AG20443 (cell line): ENCODE measurements around the gene DAP.
"Not testable (repeated sequence)": the region's sequence is repeated elsewhere in the genome, so short reads cannot be mapped to it uniquely, and the experiment has no call there.

Experiments used
- DNase-seq: peaks from one replicate; pipeline ENCODE4 v3.0.0; 2012; ENCODE audit warnings: low spot score, mixed read lengths

Gene DAP

DNA sequence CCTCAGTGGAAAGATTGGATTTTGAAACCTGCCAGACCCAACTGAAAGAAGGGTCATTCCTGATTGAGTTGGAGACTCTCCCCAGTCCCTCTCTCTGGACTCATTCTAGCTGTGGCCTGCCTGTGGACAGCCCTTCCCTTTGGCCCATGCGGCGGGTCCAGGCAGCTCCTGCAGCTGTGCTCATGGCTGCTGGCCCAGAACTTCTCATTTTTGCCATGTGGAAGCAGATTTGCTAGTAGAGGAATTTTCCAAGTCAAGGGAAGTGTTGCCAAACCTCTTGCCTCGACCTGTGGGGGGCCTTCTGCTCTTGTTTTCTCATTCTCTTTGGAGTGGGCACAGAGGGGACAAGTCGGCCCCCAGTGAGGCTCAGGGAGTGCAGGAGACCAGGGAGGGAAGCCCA is 108.0 kb downstream of the DAP start:
- DNase-seq, result peak; percentile 53

DNA sequence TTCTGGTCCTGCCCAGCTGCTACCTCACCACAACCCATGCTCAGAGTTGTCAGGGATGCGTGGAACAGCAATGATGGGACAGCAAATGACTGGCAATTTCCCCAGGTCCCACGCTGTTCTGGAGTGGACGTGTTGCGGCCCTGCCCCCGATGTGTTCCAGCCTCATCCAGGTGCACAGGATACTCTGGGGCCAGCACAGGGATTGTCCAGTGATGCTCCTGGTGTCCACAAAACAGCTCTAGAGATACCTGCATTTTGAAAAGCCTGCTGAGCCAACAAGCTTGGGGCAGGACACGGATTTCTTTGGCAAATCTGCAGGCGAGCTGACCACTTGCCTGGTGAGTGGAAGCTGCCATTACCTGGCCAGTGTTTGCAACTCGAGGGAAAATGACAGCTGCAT is 108.4 kb downstream of the DAP start:
- DNase-seq, result no peak

DNA sequence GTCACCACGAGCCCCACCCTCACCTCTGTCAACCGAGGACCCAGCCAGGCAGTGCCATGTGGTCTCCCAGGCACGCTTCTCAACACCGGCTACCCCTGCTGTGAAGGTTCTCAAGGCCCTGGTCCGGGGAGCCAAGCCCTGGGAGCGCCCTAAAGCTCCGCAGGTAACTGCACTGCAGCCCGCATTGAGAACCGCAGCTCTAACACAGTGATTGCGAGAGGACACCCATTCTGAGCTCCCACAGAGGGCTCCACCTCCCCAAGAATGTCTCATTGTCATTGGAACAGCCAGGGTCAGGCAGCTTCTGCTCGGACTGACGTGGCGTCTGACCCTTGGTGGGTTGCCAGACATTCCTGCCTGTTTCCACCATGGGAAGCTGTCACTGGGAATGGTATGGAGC is 108.9 kb downstream of the DAP start:
- no peak for DNase-seq

DNA sequence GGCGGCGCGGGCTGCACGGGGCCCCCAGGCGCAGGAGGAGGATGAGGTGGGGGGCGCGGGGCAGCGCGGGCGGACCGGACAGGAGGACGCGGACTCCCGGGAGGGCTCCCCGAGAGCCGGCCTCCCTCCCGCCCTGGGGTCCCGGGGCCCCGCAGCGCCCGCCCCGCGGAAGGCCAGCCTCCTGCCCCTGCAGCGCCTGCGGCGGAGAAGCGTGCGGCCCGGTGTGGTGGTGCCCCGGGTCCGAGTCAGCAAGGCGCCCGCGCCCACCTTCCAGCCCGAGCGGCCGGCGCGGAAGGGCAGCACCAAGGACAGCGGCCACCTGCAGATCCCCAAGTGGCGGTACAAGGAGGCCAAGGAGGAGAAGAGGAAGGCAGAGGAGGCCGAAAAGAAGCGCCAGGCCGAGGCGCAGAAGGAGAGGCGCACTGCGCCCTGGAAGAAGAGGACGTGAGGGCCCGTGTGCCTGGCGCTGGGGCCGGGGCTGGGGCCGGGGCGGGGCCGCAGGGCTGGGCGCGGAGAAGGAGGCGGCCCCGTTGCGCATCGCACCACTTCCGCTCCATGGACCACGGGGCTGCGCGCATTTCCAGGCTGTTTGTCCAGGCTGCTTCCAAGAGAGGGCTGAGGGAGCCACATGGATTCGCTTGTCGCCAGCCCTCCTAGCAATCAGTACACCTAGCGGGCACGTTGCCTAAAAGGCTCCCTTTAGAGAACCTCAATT is 111.2 kb downstream of the DAP start:
- DNase-seq, result no peak

GRCh38 chr5:10648806-10649665 is 112.0 kb downstream of the DAP start:
- no peak for DNase-seq

DNA sequence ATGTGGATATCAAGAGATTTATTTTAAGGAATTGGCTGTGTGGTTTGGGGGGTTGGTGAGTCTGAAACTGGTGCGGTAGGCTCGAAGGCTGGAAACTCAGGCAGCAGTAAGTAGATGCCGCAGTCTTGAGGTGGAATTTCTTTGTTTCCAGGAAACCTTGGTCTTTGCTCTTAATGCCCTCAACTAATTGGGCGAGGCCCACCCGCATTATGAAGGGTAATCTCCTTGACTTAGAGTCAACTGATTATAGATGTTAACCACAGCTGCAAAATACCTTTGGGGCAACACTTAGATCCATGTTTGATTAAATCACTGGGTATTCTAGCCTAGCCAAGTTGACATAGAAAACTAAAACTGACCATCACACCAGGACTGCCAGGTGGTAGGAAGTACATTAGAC is 113.4 kb downstream of the DAP start:
- no peak for DNase-seq

DNA sequence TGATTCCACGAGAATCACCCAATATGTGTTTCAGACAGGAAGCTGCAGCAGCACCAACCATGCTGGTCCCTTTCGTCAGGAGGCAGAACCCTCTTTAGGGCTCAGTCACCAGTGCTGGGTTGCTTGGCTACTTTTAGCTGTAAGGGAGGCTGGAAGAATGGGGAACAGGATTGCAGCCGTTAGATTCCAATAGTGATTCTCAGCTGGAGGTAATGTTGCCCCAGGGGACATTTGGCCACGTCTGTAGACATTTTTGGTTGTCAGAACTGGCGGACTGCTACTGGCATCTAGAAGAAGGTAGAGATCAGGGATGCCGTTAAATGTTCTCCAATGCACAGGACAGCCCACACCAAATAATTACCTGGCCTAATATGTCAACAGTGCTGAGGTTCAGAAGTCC is 115.4 kb downstream of the DAP start:
- DNase-seq, result no peak

GRCh38 chr5:10645146-10645545 is 115.9 kb downstream of the DAP start:
- DNase-seq, result no peak

GRCh38 chr5:10644192-10644591 is 116.8 kb downstream of the DAP start:
- no peak for DNase-seq

GRCh38 chr5:10642367-10642766 is 118.7 kb downstream of the DAP start:
- no peak for DNase-seq

- DNase-seq, result no peak
These were observed 121.1 kb downstream of the DAP start for GRCh38 chr5:10639846-10640368.

DNA sequence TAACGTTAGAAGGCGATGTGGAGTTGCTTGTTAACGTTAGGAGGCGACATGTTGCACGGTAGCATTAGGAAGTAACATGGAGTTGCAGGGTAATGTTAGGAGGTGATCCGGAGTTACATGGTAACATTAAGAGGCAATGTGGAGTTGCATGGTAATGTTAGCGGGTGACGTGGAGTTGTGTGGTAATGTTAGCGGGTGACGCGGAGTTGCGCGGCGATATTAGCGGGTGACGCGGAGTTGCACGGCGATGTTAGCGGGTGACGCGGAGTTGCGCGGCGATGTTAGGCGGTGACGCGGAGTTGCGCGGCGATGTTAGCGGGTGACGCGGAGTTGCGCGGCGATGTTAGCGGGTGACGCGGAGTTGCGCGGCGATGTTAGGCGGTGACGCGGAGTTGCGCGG is 122.3 kb downstream of the DAP start:
- not testable (repeated sequence) for DNase-seq

DNA sequence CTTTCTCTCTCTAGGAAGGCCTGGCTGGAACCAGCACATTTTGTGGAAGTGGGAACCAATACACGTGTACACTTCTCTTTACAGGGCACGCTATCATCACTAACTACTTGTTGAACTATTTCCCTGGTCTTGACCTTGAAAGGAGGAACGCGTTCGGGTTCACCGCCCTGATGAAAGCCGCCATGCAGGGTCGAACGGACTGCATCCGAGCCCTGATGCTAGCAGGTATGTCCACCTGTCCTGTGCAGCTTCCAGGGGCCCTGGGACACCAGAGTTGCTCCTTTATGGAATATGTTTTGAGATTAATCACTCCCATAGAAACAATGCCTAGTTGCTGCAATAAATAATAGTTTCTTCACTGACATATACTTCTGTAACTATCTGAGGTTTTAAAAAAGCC is 123.1 kb downstream of the DAP start:
- DNase-seq, result no peak

DNA sequence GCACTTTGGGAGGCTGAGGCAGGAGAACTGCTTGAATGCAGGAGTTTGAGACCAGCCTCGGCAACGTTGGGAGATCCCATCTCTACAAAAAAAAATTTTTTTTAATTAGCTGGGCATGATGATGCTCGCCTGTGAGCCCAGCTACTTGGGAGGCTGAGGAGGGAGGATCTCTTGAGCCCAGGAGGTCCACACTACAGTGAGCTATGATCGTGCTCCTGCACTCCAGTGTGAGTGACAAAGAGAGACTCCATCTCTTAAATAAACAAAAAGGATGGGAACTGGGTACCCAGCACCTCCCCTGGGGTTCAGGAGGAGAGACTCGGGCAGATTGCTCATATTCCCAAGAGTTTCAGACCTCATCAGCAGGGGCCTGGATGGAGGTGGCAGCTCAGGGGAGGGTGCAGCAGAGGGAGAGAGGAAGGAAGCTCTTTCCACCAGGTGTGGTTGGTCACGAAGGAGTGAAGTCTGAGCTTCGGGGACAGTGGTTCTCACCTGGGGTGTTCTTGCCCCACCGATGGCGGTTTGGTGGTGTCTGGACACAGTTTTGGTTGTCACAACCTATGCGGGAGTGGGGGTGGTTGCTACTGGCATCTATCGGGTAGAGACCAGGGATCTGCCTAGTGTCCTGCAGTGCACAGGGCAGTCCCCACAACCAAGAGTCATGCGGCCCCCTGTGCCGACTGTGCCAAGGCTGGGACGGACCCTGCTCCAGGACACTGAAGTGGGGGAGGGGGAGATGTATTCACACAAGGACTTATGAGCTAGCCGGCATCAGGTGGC is 124.5 kb downstream of the DAP start:
- DNase-seq, result no peak

DNA sequence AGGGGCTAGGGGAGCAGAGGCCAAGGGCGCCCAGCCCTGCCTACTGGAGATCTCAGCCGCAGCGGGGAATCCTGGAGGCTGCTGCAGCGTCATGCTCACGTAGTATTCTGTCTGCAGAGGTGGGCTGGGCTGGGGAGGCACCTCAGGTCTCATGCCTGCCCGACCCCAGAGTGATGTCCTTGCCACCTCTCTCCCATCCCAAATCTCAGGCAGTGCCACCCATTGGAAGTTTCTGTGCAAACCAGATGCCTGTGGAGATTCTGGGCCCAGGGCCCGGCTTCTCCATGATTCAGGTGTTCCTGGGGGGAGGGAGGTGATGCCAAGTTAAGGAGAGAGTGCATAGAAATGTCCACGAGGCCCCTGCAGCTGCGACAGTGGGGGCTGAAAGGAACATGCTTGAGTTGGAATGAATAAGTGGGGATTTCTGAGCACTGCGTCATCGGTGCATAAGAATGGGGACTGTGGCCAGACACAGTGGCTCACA is 125.1 kb downstream of the DAP start:
- DNase-seq, result no peak

DNA sequence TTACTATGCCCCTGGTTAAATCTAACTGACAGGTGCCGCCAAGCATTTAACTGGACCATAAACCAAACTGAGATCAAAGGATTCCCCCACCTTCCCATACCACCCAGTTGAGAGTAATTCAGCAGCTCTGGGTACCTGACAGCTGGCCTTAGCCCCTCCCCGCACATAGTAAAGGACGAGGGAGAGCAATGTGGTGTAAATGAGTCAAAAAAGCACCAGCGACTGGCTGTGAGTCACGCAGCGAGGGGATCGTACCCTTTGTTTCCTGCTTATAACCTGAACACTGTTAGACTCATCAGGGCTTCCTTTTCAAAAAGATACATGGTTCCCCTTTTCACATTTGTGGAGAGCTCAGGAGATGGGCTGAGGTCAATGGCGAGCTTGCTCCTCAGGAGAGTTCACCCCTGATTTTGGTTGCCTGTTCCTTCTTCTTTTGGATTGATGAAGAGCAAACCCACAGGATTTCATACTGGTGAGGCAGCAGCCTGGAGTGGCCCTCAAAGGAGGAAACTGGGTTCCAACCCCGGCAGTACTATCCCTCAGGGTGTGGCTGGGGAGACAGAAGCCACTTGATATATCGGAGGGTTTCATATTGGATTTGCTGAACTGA is 125.7 kb downstream of the DAP start:
- peak; percentile 68 for DNase-seq

DNA sequence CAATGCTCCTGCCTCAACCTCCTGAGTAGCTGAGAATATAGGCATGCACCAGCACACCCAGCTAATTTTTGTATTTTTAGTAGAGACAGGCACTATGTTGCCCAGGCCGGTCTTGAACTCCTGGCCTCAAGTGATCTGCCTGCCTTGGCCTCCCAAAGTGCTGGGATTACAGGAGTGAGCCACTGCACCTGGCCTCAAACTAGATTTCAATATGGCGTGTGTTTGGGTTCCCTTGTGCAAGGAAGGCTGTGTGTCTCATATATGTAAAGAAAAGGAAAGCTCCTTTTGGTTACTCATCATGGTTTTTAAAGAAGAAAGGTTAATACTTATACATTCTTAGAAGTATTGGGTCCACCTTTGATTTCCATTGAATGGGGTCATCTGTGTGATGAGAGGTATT is 126.5 kb downstream of the DAP start:
- no peak for DNase-seq

GRCh38 chr5:10634050-10634449 is 127.0 kb downstream of the DAP start:
- no peak for DNase-seq

- no peak for DNase-seq
These were observed 127.6 kb downstream of the DAP start for GRCh38 chr5:10633271-10634049.

DNA sequence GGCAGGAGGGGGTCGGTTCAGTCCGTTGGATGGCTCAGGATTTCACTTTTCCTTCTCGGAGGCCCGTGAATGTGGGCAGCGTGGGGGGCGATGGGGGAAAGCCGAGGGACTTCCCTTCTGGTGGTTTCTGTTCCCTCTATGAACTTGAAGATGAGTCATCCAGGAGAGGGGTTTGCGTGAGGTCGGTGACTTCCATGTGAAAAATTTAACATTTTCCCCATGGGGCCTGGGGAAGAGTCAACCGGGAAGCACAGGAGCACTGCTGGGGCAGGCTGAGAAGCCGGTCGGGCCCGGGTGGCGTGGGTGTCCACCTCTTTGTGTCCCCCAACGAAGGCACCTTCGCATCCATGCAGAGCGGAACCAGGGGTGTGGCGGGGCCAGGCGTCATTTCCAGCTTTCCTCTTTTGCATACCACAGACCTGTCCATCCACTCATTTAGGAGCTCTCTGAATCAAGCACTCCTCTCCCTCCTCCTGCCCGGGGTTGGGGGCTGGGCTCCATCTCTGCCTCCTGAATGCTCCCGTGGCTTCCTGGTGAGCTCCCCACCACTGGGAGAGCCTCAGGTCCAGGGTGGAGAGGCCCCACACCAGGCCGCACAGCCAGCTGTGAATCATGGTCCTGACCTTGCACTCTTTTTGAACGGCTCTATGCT is 128.8 kb downstream of the DAP start:
- DNase-seq, result peak; percentile 56
